ENCODE data around the gene PIP5K1C.
"Not testable (repeated sequence)": the region's sequence is repeated elsewhere in the genome, so short reads cannot be mapped to it uniquely, and the experiment has no call there.

Gene PIP5K1C

DNA sequence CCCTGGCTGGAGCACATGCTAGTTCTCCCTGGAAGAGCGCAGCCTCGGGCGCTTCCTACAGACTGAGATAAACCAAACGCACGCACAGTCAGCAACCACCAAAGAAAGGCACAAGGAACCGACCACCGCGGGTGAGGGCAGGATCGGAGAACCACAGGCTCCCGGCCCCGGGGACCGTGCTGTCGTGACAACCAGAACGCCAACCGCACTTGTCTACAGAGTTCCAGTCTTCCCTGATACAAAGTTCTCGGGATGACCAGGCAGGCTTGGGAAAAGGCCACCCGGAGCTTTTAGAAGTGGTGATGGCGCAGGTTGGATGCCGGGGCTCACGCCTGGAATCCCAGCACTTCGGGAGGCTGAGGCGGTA, 40.5 kb downstream of the PIP5K1C start:
- no peak for DNase-seq

DNA sequence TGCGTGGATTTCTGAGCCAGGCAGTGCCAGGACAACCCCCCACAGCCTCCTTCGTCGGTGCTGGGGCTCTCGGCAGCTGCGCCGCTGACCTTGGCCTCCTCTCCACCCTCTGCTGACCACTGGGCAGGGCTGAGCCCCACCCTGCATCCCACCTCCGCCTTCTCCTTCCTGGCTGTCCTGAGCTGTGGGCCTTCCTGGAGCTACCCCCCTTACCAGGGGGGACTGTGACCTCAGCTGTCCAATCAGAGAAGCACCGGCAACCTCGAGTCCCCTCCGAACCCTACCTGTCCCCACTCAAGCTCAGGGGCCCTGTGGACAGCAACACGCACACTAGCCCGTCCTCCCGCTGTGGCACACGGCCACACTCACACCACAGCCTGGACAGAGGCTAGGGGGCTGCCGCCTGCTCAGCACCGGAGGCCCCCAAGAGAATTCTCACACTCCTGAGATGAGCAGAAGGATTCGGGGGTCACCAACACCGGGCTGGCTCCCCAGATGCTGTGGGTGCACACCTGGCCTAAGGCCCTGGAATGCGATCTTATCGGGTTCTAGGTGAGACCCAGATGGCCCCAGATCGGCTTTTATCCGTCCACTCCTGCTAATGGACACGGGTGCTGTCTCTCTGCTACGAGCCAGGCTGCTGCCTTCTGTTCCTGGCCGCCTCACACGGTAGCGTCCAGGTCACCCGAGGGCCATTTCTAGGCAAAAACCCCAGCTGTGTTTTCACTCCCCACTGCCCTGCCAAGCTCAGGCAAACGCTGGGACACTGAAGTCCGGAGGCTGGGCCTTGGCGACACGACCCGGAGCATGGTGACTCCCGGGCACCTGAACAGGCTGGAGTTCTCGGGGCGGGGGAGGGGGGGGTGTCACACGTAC, 41.2 kb downstream of the PIP5K1C start:
- DNase-seq, result no peak

DNA sequence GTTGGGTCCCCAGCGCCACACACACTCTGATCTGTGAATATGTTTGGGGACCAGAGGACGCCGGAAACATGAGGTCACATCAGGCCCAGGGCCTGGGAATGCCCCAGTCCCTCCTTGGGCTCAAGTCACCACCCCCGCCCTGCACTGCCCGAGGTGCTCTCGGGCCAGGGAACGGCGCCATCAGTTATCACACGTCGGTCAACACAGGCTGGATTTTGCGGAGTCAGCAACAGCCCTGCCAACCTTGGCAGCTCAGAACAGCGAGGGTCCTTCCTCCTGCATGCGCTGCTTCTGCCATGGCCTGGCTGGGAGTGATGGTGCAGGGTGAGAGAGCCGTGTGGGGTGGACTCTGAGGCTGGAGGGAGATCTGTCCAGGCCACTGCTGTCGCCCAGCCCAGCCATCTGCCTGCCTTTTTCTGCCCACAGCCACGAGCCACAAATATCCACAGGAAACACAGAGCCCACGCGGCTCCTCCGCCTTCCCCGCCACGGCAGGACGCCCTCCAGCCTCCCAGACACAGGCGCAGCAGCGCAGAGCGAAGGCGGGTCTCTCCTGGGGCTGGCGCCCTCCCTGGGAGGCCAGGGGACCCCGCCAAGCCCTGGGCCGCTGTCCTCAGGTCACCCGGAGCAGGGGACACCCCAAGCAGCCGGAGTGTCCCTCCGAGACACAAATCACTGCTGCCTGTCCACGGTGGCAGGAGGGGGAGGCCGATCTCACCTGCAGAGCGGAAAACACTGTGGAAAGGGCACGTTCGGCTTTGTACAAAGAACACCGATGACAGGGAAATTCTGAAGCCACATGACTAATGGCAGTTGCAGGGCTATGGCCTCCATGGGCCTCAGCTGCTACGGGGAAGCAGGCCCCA, 42.0 kb downstream of the PIP5K1C start:
- DNase-seq, result no peak

DNA sequence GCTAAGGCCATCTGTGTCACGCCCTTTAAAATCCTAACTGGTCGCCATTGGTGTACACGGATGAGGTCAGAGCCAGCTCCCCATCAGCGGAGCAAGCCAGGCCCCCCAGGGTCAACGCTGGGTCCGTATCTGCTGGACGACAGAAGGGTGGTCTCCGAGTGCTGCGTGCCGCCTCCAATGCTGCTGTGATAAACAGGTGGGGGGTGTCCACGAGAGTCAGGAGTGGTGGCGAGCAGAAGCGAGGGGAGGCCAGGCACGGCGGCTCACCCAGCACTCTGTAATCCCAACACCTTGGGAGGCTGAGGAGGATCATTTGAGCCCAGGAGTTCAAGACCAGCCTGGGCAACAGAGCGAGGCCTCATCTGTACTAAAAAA, 42.9 kb downstream of the PIP5K1C start:
- DNase-seq, result no peak

DNA sequence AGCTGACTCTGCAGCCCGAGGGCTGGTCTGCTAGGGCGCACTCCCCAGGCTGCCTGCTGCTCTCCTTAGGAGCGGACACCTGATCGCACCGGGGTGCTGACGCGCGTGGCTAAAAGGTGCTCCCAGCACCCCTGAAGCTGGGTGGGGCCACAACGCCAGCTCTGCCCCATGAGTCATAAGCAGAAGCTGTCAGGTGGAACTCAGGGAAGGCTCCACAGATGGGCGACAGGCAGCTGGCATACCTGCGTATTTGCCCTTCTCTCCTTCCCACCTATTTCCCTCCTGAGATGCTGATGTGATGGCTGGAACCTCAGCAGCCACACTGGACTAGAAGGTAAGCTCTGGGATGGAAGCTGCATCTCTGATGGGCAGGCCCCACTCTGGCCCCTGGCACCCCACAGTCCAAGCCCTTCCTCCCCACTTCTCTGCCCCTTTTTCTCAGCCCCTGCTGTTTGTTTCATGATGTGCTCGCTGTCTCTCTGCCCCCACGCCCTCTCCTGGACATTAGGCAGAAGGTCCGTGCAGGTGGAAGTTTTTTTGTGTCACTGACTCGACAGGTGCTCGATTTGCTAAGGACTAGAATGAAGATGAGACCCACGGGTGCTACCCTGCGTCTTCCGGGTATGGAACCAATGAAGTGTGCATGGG, 43.4 kb downstream of the PIP5K1C start:
- DNase-seq, result no peak

DNA sequence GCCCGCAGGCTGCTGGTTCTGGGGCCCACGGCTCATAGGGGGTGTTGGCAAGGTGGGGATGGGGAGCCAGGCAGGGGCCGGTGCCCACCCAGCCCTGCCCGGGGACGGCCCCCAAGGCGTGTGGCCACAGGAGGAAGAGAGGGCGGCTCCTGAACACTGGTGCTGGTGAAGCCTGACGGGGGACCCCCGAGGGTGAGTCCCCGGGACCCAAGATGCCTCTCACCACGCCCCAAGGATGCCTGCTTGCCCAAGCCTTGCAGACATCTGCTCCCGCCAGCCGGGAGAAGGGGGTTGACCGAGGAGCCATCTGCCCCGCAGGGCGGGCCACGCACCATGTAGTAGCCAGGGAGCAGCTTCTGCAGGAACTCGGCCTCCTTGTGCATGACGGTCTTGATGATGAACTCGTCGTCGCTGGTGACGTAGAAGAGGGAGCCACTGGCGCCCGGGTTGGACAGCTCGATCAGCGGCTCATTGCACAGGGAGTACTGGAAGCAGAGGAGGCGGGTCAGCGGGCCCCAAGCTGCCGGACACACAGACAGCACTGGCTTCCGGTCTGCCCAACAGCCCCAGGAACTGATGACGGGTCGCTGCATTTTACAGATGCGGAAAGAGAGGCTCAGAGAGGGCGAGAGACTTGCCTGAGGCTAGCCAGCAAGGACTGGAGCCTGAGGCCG, 44.1 kb downstream of the PIP5K1C start:
- DNase-seq, result no peak

DNA sequence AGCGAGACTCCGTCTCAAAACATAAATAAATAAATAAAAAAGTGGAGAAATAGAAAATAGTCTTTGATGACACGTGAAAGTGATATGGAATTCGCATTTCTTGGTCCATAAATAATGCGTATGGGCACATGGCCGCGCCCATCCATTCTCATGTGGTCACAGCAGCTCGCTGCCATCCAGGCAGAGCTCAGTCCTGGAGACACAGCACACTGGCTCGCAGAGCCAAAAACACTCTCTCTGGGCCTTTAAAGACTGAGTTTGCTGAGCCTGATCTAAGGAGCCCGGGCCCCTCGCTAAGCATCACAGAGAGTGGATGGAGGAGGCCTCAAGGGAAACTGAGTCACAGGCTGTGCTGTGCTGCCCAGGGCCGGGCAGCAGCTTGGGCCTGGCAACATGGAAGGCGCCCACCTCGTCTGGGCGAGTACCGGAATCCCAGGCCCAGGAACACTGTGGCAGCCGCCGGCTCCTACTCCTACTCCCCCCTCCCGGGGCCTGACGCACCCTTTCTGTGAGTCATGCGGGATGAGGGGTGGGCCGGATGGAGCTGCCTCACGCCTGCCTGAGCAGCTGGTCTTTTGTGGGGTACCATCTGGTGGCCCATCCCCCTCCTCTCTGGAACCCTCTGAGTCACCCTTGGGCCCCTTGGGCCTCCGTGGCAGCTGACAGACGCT, 44.7 kb downstream of the PIP5K1C start:
- no peak for DNase-seq

DNA sequence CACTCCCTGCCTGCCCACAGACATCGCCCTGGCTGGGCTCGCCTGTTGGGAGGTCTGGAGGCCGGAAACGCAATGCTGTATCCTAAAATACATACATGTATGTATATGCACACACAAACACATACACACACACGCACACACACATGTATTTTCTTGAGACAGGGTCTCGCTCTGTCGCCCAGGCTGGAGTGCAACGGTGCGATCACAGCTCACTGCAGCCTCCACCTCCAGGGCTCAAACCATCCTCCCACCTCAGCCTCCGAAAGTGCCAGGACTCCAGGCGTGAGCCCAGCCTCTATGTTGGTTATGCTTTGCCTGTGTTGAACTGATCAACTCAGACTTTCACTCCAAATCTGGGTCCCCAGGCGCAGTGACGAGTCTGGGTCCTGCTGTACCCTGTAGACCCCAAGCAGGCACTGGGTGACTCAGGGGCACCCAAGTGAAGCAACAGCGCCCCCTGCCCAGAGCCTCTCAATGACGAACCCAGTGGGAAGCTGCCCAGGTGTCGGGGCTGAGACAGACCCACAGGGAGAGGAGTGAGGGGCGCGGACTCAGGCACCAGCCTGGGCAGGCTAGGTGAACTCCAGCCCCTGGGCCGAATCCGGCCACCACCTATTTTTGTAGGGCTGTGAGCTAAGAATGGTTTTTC, 46.3 kb downstream of the PIP5K1C start:
- no peak for DNase-seq

DNA sequence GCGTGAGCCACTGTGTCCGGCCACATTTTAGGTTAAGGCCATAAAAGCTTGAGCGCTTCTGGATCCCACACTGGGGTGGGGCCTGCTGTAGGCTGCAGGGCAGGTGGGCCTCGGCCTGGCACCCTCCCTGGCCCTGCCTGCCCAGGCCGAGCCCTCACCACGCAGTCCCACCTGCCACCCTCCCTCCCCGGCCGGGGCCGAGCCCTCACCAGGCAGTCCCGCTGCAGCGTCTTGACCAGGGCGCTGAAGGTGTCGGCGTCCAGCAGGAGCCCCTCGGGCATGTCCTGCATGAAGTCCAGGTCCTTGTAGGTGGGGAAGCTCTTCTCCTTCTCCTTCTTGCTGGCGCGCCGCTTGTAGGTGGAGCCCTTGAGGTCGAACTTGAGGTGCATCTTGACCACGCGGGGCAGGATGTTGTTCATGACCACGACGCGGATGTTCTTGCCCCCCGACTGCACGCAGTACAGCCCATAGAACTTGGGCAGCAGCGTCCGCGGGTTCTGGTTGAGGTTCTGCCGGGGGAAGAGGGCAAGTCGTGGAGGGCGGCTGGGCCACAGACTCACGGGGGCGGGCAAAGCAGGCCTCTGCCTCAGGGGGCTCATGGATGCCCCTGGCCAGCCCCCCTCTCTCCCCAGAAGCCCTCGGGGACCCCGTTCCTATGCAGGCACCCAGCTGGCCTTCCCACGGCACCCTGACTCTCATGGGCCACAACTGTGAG, 47.0 kb downstream of the PIP5K1C start:
- DNase-seq, result no peak

DNA sequence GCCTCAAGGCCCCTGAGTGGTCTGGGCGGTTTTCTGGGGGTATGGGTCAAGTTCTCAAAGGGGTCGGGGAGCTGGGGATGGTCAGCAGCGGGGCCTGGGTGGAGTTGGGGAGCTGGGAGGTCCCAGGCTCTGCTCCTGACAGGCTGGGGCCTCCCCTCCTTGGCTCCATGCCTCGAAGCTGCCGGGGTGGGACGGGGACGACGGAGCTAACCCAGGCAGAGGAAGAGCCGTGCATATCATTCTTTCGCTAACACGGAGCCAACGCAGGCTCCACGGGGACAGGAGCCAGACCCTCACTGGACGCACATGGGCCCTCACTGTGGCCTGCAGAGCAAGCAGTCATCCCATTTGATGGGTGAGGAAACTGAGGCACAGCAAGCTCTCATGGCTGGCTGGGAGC, 47.8 kb downstream of the PIP5K1C start:
- no peak for DNase-seq

DNA sequence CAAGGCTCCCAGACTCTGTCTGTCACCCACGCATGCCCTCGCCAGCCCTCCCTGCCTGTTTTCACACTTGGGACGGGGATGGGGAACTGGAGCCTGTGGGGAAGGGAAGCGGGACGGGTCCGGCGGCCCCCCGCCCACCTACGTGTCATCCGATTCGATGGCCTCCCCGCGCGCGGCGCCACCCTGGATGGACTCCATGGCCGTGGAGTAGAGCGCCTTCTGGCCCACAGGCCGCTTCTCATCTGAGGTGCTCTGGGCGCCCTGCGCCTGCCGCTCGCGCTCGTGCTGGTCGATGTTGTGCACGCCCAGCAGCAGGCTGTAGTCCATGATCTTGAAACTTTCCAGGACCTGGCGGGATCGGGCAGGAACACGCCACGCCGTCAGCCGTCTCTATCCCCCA, 48.6 kb downstream of the PIP5K1C start:
- DNase-seq, result no peak

DNA sequence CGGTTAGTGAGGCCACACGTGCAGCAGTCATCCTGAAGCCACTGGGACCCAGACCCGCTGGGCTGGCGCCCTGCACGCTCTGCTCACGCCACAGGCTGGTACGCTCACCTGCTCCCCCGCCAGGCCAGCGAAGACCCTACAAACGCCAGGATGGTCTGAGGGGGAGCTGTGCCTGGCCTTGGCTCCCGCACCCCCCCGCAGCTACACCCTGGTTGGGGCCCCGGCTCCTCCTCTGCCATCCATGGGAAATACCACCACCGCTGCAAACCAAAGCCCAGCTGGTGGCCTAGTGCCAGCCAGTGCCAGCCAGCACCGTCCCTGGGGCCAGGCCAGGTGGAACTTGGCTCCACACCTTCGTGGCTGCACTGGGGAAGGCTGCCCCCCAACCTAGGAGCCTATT, 50.4 kb downstream of the PIP5K1C start:
- DNase-seq, result no peak

DNA sequence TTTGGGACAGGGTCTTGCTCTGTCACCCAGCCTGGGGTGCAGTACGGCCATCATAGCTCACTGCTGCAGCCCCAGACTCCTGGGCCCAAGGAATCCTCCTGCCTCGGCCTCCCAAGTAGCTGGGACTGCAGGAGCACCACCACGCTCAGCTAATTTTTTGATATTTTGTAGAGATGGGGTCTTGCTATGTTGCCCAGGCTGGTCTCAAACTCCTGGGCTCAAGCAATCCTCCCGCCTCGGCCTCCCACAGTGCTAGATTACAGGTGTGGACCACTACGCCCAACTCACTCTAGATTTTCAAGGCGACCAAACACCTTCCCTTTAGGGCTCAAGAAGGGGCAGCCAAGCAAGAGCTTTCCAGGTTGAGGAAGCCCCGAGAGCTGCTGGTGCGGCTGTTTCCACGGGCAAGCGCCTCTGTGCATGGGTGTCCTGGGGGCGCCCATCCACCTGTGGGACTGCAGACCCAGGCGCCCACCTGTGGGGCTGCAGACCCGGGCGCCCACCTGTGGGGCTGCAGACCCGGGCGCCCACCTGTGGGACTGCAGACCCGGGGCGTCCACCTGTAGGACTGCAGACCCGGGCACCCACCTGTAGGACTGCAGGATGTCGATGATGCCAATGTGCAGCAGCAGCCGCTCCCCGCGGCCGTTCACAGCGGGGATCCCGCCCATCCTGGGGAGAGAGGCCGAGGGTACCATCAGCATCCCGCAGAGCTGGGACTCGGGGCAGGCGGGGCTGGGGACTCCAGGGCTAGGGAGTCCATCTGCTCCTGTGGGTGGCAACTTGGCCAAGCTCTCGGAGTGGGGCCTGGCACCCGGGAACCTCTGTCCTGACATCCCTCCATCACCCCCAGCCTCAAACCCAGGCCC, 52.0 kb downstream of the PIP5K1C start:
- DNase-seq, result no peak

DNA sequence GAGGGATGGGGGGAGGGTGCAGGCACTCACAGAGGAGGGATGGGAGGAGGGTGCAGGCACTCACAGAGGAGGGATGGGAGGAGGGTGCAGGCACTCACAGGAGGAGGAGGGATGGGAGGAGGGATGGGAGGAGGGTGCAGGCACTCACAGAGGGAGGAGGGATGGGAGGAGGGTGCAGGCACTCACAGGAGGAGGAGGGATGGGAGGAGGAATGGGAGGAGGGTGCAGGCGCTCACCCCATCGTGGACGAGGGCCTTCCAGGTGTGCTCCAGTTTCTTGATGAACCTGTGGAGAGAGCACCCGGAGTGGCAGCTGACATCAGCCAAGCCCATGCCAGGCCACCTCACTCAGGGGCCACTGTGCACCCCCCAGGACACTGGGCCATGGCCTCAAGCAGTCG, 53.2 kb downstream of the PIP5K1C start:
- DNase-seq, result not testable (repeated sequence)

DNA sequence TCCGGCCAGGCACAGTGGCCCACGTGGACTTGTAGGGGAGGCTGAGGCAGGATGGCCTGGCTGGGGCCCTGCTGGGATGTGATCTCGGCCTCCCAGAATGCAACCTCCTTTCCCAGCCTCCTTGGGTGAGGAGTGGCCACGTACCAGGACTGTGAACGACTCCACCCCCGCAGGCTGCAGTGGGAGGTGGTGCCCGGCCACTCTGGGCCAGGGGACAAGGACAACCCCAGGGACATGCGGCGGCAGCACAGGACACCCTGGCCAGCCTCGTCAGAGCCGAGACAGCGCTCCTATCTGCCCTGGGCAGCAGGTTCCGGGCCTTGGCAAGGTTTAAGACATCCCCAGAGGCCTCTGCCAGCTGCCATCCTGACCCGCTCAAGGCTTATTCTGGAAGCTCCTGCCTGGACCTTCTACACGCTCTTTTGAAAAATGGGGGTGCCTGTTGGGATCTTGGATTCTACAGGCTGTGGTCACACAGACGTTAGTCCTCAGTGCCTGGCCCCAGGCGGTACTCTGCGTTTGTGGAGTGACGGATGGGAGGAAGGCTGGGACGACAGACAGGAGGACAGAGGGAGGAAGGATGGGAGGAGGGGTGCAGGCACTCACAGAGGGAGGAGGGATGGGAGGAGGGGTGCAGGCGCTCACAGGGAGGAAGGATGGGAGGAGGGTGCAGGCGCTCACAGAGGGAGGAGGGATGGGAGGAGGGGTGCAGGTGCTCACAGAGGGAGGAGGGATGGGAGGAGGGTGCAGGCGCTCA, 53.8 kb downstream of the PIP5K1C start:
- no peak for DNase-seq

DNA sequence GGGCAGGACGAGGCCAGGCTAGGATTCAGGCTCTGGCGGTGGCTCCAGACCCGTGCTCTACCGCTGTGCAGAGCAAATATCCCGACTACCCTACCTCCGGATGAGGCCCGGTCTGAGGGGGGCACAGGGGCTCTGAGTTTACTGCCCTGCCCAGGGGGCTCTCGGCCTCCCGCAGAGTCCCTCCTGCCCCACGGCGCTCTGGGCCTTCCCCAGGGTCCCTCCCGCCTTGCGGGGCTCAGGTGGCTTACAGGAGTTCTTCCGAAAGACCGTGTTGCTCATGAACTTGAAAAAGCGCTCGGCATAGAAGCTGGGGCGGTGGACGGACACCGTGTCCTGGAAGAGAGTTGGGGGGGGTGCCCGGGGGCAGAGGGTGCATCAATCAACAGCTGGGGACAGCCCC, 54.5 kb downstream of the PIP5K1C start:
- DNase-seq, result no peak

DNA sequence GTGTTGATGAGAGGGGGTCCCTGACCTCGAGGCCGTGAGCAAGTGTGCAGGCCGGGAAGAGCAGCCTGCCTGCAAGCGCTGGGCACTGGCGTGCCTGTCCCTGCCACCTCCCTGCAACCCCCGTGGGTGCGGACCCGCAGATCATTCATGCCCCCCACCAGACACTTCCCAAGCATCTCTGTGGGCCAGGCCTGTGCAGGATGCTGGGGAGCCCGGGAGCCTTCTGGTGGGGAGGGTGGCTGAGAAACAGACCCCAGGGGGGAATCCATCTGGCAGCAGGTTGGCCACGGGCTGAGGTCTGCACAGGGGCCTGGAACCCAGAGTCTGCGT, 55.2 kb downstream of the PIP5K1C start:
- no peak for DNase-seq

DNA sequence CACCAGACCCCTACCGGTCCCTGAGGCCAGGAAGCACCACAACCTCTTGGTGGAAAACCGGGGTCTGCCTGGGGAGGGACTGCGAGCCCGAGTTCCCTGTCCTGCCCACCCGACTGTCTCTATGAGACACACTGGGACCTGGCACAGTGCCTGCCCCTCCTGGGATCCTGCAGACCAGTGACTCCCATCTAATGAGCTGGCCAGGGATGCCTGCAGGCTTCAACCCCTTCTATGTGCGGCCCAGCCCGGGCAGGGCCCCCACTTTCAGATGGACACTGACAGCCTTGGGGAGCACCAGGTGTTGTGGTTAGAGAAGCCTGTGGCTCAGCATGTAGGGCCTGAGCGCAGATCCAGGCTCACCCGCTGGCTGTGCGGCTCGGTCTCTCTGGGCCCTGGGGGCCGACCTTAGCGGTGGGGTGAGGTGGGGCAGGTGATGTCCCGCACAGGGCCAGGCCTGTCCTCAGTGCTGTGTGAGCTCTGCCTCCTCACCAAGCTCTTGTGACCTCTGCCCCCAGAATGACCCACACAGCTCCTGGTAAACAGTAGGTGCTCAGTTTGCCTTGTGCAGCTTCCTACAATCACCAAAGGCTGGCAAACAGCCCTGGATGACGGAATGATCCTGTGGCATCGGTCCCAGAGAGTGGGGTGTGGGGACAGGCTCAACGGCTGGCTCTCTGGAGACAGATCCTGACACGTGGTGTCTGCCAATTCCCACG, 55.8 kb downstream of the PIP5K1C start:
- no peak for DNase-seq

All from NCI-H2081 (cell line).